Upper lobe of left lung (tissue), 6 donors: ENCODE data around the gene PLXNA4. TPM values are rescaled to one million over a fixed set of nuclear protein-coding genes. Genes with fewer than 3 reads are reported as not detected.

Source experiments
- ATAC-seq, 2 donors: fragments of 200-7000 bp; cut with Tn5 transposase; one replicate each; pipeline ENCODE4 v1.9.1; 2022; ENCODE audit warnings: mild to moderate bottlenecking in 2 of 2, moderate library complexity in 2 of 2; ENCODE audit not compliant: low FRiP score in 2 of 2
- DNase-seq, 2 donors: peaks; one replicate each; pipeline ENCODE4 v3.0.0-alpha.2; 2019 to 2020
- H3K27ac ChIP-seq, 4 donors: fragments of 200-600 bp; sonication (generic); one replicate each; pipeline ENCODE4 v1.5.1; 2016 to 2019
- H3K27me3 ChIP-seq, 4 donors: fragments of 200-600 bp; sonication (generic); one replicate each; pipeline ENCODE4 v1.5.1; 2017 to 2019
- H3K36me3 ChIP-seq, 4 donors: fragments of 200-600 bp; sonication (generic); one replicate each; pipeline ENCODE4 v1.5.1; 2016 to 2019
- H3K4me1 ChIP-seq, 4 donors: fragments of 200-600 bp; sonication (generic); one replicate each; pipeline ENCODE4 v1.5.1; 2018 to 2019
- H3K4me3 ChIP-seq, 4 donors: fragments of 200-600 bp; sonication (generic); one replicate each; pipeline ENCODE4 v1.5.1; 2017 to 2019; ENCODE audit warnings: mild to moderate bottlenecking in 2 of 4, moderate library complexity in 1 of 4
- H3K9me3 ChIP-seq, 4 donors: fragments of 200-600 bp; sonication (generic); one replicate each; pipeline ENCODE4 v1.5.1; 2018 to 2019
- EP300 ChIP-seq, 4 donors: sonication (generic); formaldehyde crosslinking; IDR thresholded peaks; one replicate each; pipeline ENCODE4 v1.5.1; 2017; ENCODE audit warnings: antibody characterized with exemption in 4 of 4, control low read depth in 2 of 4
- POLR2A ChIP-seq, 4 donors: fragments of 450-650 bp; IDR thresholded peaks; one replicate each; pipeline ENCODE4 v1.5.1; 2016 to 2017; ENCODE audit warnings: antibody characterized with exemption in 4 of 4, mild to moderate bottlenecking in 2 of 4
- POLR2AphosphoS5 ChIP-seq, 2 donors: sonication (generic); formaldehyde crosslinking; IDR thresholded peaks; one replicate each; pipeline ENCODE4 v1.5.1; 2017; ENCODE audit warnings: antibody characterized with exemption in 2 of 2
- WGBS, 2 donors: methylation state at CpG; one replicate each; pipeline ENCODE4 v1.1.5; 2017 to 2018; 5-methylcytosine and 5-hydroxymethylcytosine counted together
- total RNA-seq, 6 donors: library from RNA; depleted of rRNA in 4 of 6; stranded (reverse); fragments of >200 nt in 4 of 6; gene quantifications; one replicate each; pipeline versions ENCODE4 v1.1.0 to v1.2.1, GENCODE V29; 2016 to 2021
- TF ChIP-seq, protein P1 (sequence below), 6 experiments: fragments of 450-650 bp in 4 of 6; fragments of 200-600 bp in 2 of 6; sonication (generic) in 2 of 6; IDR thresholded peaks; one replicate each; pipeline ENCODE4 v1.5.1; 2016 to 2019; ENCODE audit warnings: antibody characterized with exemption in 6 of 6
- donor health status: DM: no; HTN: no; CAD: no; lungs with moderate emphysema.
- donor health status: DM: no; HTN: yes; CAD: no; lungs with severe emphysema.

PLXNA4 gene
- total RNA-seq, 6 donors from 2014 or later, result 1.1 to 5.9 (median 2.6) TPM

- ATAC-seq, result no peak
- no peak overlapping the region for H3K4me3 ChIP-seq
- no peaks in the 10 kb centered on the region for H3K9me3 ChIP-seq
- TF ChIP-seq, protein P1, sequence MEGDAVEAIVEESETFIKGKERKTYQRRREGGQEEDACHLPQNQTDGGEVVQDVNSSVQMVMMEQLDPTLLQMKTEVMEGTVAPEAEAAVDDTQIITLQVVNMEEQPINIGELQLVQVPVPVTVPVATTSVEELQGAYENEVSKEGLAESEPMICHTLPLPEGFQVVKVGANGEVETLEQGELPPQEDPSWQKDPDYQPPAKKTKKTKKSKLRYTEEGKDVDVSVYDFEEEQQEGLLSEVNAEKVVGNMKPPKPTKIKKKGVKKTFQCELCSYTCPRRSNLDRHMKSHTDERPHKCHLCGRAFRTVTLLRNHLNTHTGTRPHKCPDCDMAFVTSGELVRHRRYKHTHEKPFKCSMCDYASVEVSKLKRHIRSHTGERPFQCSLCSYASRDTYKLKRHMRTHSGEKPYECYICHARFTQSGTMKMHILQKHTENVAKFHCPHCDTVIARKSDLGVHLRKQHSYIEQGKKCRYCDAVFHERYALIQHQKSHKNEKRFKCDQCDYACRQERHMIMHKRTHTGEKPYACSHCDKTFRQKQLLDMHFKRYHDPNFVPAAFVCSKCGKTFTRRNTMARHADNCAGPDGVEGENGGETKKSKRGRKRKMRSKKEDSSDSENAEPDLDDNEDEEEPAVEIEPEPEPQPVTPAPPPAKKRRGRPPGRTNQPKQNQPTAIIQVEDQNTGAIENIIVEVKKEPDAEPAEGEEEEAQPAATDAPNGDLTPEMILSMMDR (IDR thresholded peaks at IDR 0.05), result no peak
- TF ChIP-seq POLR2A (IDR thresholded peaks at IDR 0.05) (no peak), POLR2AphosphoS5 (IDR thresholded peaks at IDR 0.05) (no peak), EP300 (IDR thresholded peaks at IDR 0.05) (no peak)
- no peaks in the 10 kb centered on the region for H3K27me3 ChIP-seq
- no peak overlapping the region for H3K27ac ChIP-seq
- no peaks in the 10 kb centered on the region for H3K36me3 ChIP-seq
- 81 to 86% methylated on average over 4 of the region's 4 CpGs for WGBS, 2 donors
- H3K4me1 ChIP-seq, result no peaks in the 10 kb centered on the region
- no peak for DNase-seq
These were observed 44.0 kb downstream of the PLXNA4 start for GRCh38 chr7:132532281-132532680.

DNA sequence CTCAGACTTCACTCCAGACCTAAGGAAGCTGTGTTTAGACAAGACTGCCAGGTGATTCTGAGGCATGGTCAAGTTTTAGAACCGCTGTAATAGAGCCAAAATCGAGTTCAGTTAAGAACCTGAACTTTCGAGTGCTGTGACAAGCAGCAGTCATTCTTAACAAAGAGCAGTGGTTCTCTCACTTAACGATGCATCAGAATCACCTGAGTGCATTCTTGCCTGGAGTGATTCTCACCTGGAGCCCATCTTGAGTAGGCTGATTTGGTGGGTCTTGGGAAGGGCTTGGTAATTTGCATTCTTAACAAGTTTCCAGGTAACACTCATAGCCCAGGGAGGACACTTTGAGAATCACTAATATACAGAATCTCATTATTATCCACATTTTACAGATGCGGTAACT is 44.7 kb downstream of the PLXNA4 start:
- no peaks in the 10 kb centered on the region for H3K27me3 ChIP-seq
- H3K4me1 ChIP-seq, result no peaks in the 10 kb centered on the region
- H3K9me3 ChIP-seq, result no peaks in the 10 kb centered on the region
- H3K36me3 ChIP-seq, result no peaks in the 10 kb centered on the region
- no peak overlapping the region for H3K27ac ChIP-seq
- TF ChIP-seq EP300 (IDR thresholded peaks at IDR 0.05) (no peak), POLR2A (IDR thresholded peaks at IDR 0.05) (no peak), POLR2AphosphoS5 (IDR thresholded peaks at IDR 0.05) (no peak)
- TF ChIP-seq, protein P1 (IDR thresholded peaks at IDR 0.05), result no peak
- DNase-seq, result no peak
- H3K4me3 ChIP-seq, result no peak overlapping the region
- ATAC-seq, result no peak
- WGBS, 2 donors, result 79% methylated on average over 5 of the region's 5 CpGs

DNA sequence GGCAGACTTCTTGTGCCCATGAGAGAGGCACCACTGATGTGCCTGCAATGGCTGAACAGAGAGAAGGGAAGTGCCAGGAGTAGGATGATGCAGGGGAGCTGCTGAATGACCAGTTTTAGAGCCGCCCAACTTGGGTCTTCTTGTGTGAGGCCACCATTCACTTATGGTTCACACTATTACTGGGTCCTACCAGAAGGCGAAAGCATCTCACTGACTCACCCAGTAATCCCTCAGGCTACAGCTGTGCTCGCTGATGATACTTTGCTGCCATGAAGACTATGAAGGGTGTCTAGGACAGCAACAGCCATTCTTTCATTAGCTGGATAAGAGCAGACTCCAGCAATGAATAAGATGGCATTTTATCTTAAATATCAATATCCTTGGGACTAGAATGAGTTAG is 47.6 kb downstream of the PLXNA4 start:
- Histone ChIP-seq H3K9me3 (no peaks in the 10 kb centered on the region), H3K4me3 (no peak overlapping the region), H3K27ac (no peak overlapping the region), H3K36me3 (no peaks in the 10 kb centered on the region), H3K27me3 (no peaks in the 10 kb centered on the region), H3K4me1 (no peaks in the 10 kb centered on the region)
- DNase-seq (no peak), ATAC-seq (no peak)
- no peak for TF ChIP-seq EP300 (IDR thresholded peaks at IDR 0.05)
- no peak for TF ChIP-seq POLR2AphosphoS5 (IDR thresholded peaks at IDR 0.05)
- TF ChIP-seq, protein P1 (IDR thresholded peaks at IDR 0.05), result no peak
- TF ChIP-seq POLR2A (IDR thresholded peaks at IDR 0.05), result no peak
- WGBS, 2 donors, result 97 to 98% methylated on average over 3 of the region's 3 CpGs

DNA sequence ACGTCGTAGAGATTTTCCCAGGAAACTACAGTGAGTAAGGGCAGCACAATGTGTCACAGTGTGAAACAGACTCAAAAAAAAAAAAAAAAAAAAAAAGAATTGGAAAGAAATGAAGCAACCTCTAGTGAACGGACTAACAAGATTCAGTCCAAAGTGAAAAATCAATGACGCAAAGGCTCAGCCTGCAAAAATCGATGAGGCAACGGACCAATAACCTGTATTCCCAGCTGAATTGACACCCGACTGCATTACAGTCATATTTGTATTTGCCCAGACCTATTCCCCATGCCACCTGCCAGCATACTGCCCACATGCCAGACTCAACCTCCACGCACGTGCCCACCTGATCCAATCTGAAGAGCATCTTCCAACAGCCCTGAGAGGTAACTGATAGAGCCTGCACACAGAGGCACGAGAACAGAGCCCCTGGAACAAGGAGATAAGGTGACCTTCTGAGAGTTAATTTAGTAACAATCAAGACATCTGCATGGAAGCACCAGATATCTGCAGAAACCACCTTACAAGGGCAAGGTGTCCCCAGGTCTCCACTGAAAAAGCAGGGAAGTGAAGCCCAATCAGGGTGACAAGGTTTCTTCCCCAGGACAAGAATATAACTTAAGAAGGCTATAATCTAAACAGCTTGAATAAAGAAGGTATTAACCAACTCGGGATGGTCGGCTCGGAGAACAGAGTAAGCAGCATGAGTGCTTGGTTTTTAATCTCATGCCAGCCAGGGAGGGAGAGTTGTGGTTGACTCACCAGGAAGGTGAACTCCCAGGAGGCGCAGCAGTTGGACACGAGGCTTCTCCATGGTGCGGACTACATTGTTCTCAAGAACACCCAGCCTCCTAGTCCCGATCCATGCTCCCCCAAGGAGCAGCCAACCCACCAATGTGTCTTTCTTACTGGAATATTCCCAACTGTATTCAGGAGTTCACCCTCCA is 48.5 kb downstream of the PLXNA4 start:
- H3K36me3 ChIP-seq, result no peaks in the 10 kb centered on the region
- no peaks in the 10 kb centered on the region for H3K4me1 ChIP-seq
- TF ChIP-seq POLR2A (IDR thresholded peaks at IDR 0.05) (no peak), EP300 (IDR thresholded peaks at IDR 0.05) (no peak), POLR2AphosphoS5 (IDR thresholded peaks at IDR 0.05) (no peak)
- TF ChIP-seq, protein P1 (IDR thresholded peaks at IDR 0.05), result no peak
- no peaks in the 10 kb centered on the region for H3K27me3 ChIP-seq
- no peak for DNase-seq
- 90 to 92% methylated on average over 17 of the region's 17 CpGs for WGBS, 2 donors
- no peak for ATAC-seq
- H3K27ac ChIP-seq, result no peak overlapping the region
- H3K4me3 ChIP-seq, result no peak overlapping the region
- H3K9me3 ChIP-seq, result no peaks in the 10 kb centered on the region
